SK-N-SH (cell line): Measurements from ENCODE around the gene ANKRD60. TPM values are rescaled to one million over a fixed set of nuclear protein-coding genes. Genes with fewer than 3 reads are reported as not detected.

Source experiments
- CTCF ChIA-PET: fragments of 300-600, 350-600 bp; formaldehyde crosslinking; extraction: SDS; loops from one replicate; lab custom pipeline; 2021; lab: Yijun Ruan, JAX
- POLR2A ChIA-PET: fragments of 350-600 bp; sonication (Branson Sonifier 250); formaldehyde crosslinking; extraction: SDS; loops from one replicate; lab custom pipeline; 2020; ENCODE audit warnings: antibody characterized with exemption, inconsistent platforms; lab: Yijun Ruan, JAX
- DNase-seq: peaks from one replicate; pipeline ENCODE4 v3.0.0; 2012
- H2AFZ ChIP-seq: fragments of 200-600 bp; sonication (generic); 2 replicates; pipeline ENCODE4 v1.8.1; 2016; ENCODE audit warnings: antibody characterized with exemption, mild to moderate bottlenecking, low read depth
- H3F3A ChIP-seq: fragments of 200-600 bp; sonication (generic); replicated peaks from 2 replicates; pipeline ENCODE3; 2016; ENCODE audit warnings: antibody characterized with exemption, mild to moderate bottlenecking; ENCODE audit not compliant: insufficient read depth
- H3K27ac ChIP-seq, 2 experiments: fragments of 200-500 bp in 1 of 2; fragments of 200-600 bp in 1 of 2; sonication (Bioruptor generic) in 1 of 2; sonication (generic), shearing (Covaris generic) in 1 of 2; 2 replicates each; pipeline versions ENCODE4 v1.5.1 to v1.6.1; 2014 to 2016; ENCODE audit warnings: low read depth in 2 of 2, inconsistent platforms in 1 of 2, low read length in 1 of 2, mild to moderate bottlenecking in 1 of 2, mixed read lengths in 1 of 2
- H3K27me3 ChIP-seq: fragments of 200-600 bp; sonication (generic), shearing (Covaris generic); 2 replicates; pipeline ENCODE4 v1.6.1; 2016; ENCODE audit warnings: mixed run types; ENCODE audit not compliant: insufficient read depth
- H3K36me3 ChIP-seq, 2 experiments: fragments of 200-500 bp in 1 of 2; fragments of 200-600 bp in 1 of 2; sonication (Bioruptor generic) in 1 of 2; sonication (generic) in 1 of 2; replicated peaks in 1 of 2; 2 replicates each; pipeline versions ENCODE3 to v1.5.1; 2014 to 2016; ENCODE audit warnings: low read length in 1 of 2, mild to moderate bottlenecking in 1 of 2; ENCODE audit not compliant: insufficient read depth in 2 of 2, control insufficient read depth in 1 of 2
- H3K4me1 ChIP-seq, 2 experiments: fragments of 200-500 bp in 1 of 2; fragments of 200-600 bp in 1 of 2; sonication (Bioruptor generic) in 1 of 2; sonication (generic), shearing (Covaris generic) in 1 of 2; 2 replicates each; pipeline versions ENCODE4 v1.5.1 to v1.6.1; 2014 to 2016; ENCODE audit warnings: low read depth in 1 of 2, low read length in 1 of 2, mixed run types in 1 of 2; ENCODE audit not compliant: insufficient read depth in 2 of 2, control insufficient read depth in 1 of 2
- H3K4me2 ChIP-seq: fragments of 200-600 bp; sonication (generic), shearing (Covaris generic); 2 replicates; pipeline ENCODE4 v1.6.1; 2017; ENCODE audit warnings: mixed run types
- H3K4me3 ChIP-seq, 2 experiments: fragments of 200-500 bp in 1 of 2; fragments of 200-600 bp in 1 of 2; sonication (Bioruptor generic) in 1 of 2; sonication (generic), shearing (Covaris generic) in 1 of 2; 2 replicates each; pipeline versions ENCODE4 v1.5.1 to v1.8.1; 2014 to 2016; ENCODE audit warnings: low read depth in 2 of 2, inconsistent platforms in 1 of 2, low read length in 1 of 2, mild to moderate bottlenecking in 1 of 2, mixed read lengths in 1 of 2, moderate library complexity in 1 of 2
- H3K79me2 ChIP-seq: fragments of 200-600 bp; sonication (generic); 2 replicates; pipeline ENCODE4 v1.8.1; 2017; ENCODE audit warnings: mild to moderate bottlenecking; ENCODE audit not compliant: insufficient read depth
- H3K9ac ChIP-seq: fragments of 200-600 bp; sonication (generic); 2 replicates; pipeline ENCODE4 v1.6.1; 2017; ENCODE audit warnings: mixed run types
- H3K9me2 ChIP-seq: fragments of 200-600 bp; sonication (generic); 2 replicates; pipeline ENCODE4 v1.6.1; 2017; ENCODE audit warnings: mixed run types
- H3K9me3 ChIP-seq: fragments of 200-600 bp; sonication (generic); 2 replicates; pipeline ENCODE4 v1.6.1; 2017; ENCODE audit warnings: mixed run types, mild to moderate bottlenecking, moderate library complexity
- H4K20me1 ChIP-seq: fragments of 200-600 bp; sonication (generic); 2 replicates; pipeline ENCODE4 v1.6.1; 2017; ENCODE audit warnings: mild to moderate bottlenecking, mixed run types; ENCODE audit not compliant: insufficient read depth
- ELF1 ChIP-seq: IDR thresholded peaks from 2 replicates; pipeline ENCODE4 v1.4.0; 2012
- EZH2phosphoT487 ChIP-seq: fragments of 200-600 bp; sonication (generic); IDR thresholded peaks from 2 replicates; pipeline ENCODE4 v1.6.1; 2017; ENCODE audit warnings: low read depth, mixed run types, mild to moderate bottlenecking, antibody characterized with exemption, moderate library complexity, borderline replicate concordance
- FOSL2 ChIP-seq: IDR thresholded peaks from 2 replicates; pipeline ENCODE4 v1.4.0; 2012; ENCODE audit warnings: low read depth, mild to moderate bottlenecking, moderate library complexity, borderline replicate concordance
- FOXM1 ChIP-seq: IDR thresholded peaks from 2 replicates; pipeline ENCODE4 v1.4.0; 2012; ENCODE audit warnings: low read depth, mild to moderate bottlenecking
- GABPA ChIP-seq: IDR thresholded peaks from 2 replicates; pipeline ENCODE4 v1.4.0; 2012; ENCODE audit warnings: low read depth, mild to moderate bottlenecking
- JUND ChIP-seq: IDR thresholded peaks from 2 replicates; pipeline ENCODE4 v1.4.0; 2012
- MXI1 ChIP-seq: IDR thresholded peaks from 2 replicates; pipeline ENCODE4 v1.6.1; 2012; ENCODE audit warnings: mild to moderate bottlenecking, low read depth, low read length, improper control_type of control experiment
- NFIC ChIP-seq: IDR thresholded peaks from 2 replicates; pipeline ENCODE4 v1.4.0; 2012; ENCODE audit warnings: borderline replicate concordance
- POLR2AphosphoS5 ChIP-seq: IDR thresholded peaks from 2 replicates; pipeline ENCODE4 v1.6.1; 2012; ENCODE audit warnings: low read depth, low read length
- RCOR1 ChIP-seq: fragments of 150-350 bp; IDR thresholded peaks from 2 replicates; pipeline ENCODE4 v1.6.1; 2017; ENCODE audit warnings: antibody characterized with exemption, low read length
- RFX5 ChIP-seq: IDR thresholded peaks from 2 replicates; pipeline ENCODE4 v1.6.1; 2012; ENCODE audit warnings: mild to moderate bottlenecking, improper control_type of control experiment, low read length
- SMC3 ChIP-seq: IDR thresholded peaks from 2 replicates; pipeline ENCODE4 v1.6.1; 2012; ENCODE audit warnings: low read depth, low read length, improper control_type of control experiment
- TAF1 ChIP-seq: IDR thresholded peaks from 2 replicates; pipeline ENCODE4 v1.6.1; 2012; ENCODE audit warnings: low read depth, mild to moderate bottlenecking, low read length, moderate library complexity, borderline replicate concordance
- TCF12 ChIP-seq: IDR thresholded peaks from 2 replicates; pipeline ENCODE4 v1.4.0; 2012
- TEAD4 ChIP-seq: IDR thresholded peaks from 2 replicates; pipeline ENCODE4 v1.4.0; 2012; ENCODE audit warnings: mild to moderate bottlenecking, borderline replicate concordance; ENCODE audit not compliant: insufficient read depth
- USF1 ChIP-seq: IDR thresholded peaks from 2 replicates; pipeline ENCODE4 v1.4.0; 2012; ENCODE audit warnings: low read depth, borderline replicate concordance
- YY1 ChIP-seq: IDR thresholded peaks from 2 replicates; pipeline ENCODE4 v1.4.0; 2012; ENCODE audit warnings: low read depth, mild to moderate bottlenecking
- WGBS: methylation state at CpG from one replicate; pipeline ENCODE4 v1.1.6; 2017; ENCODE audit warnings: low lambda C conversion rate; 5-methylcytosine and 5-hydroxymethylcytosine counted together
- polyA plus RNA-seq, 3 experiments: library from polyadenylated mRNA; depleted of rRNA; stranded (reverse); fragments of >200 nt; gene quantifications; 2 replicates each; pipeline ENCODE4 v1.2.3, GENCODE V29; 2012
- TF ChIP-seq, protein P1 (sequence below): IDR thresholded peaks from 2 replicates; pipeline ENCODE4 v1.4.0; 2012; ENCODE audit warnings: low read depth, borderline replicate concordance
- TF ChIP-seq, protein P2 (sequence below): fragments of 150-350 bp; IDR thresholded peaks from 2 replicates; pipeline ENCODE4 v1.6.1; 2016; ENCODE audit warnings: mild to moderate bottlenecking, low read depth, low read length

The ANKRD60 gene
- polyA plus RNA-seq, 1 of the 3 experiments (the other 2 are of a cell fraction) = not detected

DNA sequence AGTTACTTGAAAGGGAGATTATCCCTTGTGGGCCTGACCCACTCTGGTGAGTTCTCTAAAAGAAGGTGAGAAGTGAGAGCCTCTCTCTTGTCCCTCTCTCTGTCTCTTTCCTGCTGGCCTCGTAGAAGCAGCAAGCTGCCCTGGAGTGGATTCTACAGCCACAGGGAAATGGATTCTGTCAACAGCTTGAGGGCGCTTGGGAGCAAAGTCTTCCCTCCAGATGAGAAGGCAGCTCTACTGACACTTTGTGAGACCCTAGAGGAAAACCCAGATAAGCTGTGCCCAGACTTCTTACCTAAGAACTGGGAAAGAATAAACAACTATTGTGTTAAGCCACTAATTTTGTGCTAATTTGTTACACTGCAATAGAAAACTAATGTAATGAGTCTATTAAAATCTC lies 39.9 kb downstream of the ANKRD60 start:
- Histone ChIP-seq H3K9ac (no peak overlapping the region), H3F3A (peaks cover 3% of the 10 kb centered on the region), H4K20me1 (no peaks in the 10 kb centered on the region), H3K4me1 (no peaks in the 10 kb centered on the region; a peak in 1 of 4 replicates), H3K4me2 (no peak overlapping the region), H3K27me3 (peaks cover 5% of the 10 kb centered on the region; the same call in 1 of the 2 replicates), H3K79me2 (no peaks in the 10 kb centered on the region), H3K27ac (no peak overlapping the region), H3K9me2 (no peaks in the 10 kb centered on the region), H3K36me3 (no peaks in the 10 kb centered on the region), H3K4me3 (no peak overlapping the region), H3K9me3 (no peaks in the 10 kb centered on the region), H2AFZ (no peak overlapping the region)
- no peak for DNase-seq
- ChIA-PET POLR2A (no interaction called here), CTCF (interaction anchor here (0.7 to 2.2 kb wide), 3 partner anchors 8 to 588 kb away, joined by 3 to 12 read pairs (median 5); no protein-coding TSS in a partner anchor)
- 50% methylated on average over 2 of the region's 2 CpGs for WGBS
- TF ChIP-seq TAF1 (no peak), RFX5 (no peak), FOSL2 (no peak), RCOR1 (no peak), SMC3 (no peak)

DNA sequence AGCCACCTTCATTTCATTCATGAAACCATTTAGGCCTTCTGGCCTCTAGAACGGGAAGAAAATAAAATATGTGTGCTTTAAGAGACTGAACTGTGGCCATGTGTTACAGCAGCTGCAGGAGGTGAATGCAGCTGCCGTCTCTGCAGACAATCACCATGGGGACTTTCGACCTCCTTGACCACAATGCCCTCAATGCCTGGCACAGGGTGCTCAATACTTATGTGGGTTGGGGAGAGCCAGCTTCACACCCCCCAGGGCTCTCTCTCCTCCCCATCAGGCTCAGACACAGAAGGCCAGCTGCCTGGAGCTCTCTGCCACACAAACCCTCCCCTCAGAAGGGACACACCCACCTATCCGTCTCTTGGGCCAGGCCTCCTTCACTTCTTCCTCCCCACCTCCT lies 43.5 kb downstream of the ANKRD60 start:
- no peaks in the 10 kb centered on the region for H4K20me1 ChIP-seq
- TF ChIP-seq NFIC (no peak), TEAD4 (no peak), EZH2phosphoT487 (no peak), RCOR1 (no peak), TCF12 (no peak), JUND (no peak), USF1 (no peak), YY1 (no peak), FOSL2 (no peak), POLR2AphosphoS5 (no peak), MXI1 (no peak), GABPA (no peak), ELF1 (no peak), FOXM1 (no peak)
- TF ChIP-seq, protein P1, sequence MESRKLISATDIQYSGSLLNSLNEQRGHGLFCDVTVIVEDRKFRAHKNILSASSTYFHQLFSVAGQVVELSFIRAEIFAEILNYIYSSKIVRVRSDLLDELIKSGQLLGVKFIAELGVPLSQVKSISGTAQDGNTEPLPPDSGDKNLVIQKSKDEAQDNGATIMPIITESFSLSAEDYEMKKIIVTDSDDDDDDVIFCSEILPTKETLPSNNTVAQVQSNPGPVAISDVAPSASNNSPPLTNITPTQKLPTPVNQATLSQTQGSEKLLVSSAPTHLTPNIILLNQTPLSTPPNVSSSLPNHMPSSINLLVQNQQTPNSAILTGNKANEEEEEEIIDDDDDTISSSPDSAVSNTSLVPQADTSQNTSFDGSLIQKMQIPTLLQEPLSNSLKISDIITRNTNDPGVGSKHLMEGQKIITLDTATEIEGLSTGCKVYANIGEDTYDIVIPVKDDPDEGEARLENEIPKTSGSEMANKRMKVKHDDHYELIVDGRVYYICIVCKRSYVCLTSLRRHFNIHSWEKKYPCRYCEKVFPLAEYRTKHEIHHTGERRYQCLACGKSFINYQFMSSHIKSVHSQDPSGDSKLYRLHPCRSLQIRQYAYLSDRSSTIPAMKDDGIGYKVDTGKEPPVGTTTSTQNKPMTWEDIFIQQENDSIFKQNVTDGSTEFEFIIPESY = no peak
- TF ChIP-seq, protein P2, sequence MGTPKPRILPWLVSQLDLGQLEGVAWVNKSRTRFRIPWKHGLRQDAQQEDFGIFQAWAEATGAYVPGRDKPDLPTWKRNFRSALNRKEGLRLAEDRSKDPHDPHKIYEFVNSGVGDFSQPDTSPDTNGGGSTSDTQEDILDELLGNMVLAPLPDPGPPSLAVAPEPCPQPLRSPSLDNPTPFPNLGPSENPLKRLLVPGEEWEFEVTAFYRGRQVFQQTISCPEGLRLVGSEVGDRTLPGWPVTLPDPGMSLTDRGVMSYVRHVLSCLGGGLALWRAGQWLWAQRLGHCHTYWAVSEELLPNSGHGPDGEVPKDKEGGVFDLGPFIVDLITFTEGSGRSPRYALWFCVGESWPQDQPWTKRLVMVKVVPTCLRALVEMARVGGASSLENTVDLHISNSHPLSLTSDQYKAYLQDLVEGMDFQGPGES = no peak
- ChIA-PET POLR2A (no interaction called here), CTCF (interaction anchor here (0.7 to 2.8 kb wide), 6 partner anchors 25 to 588 kb away, joined by 3 to 14 read pairs (median 4); no protein-coding TSS in a partner anchor)
- no peak overlapping the region for H3K27ac ChIP-seq
- H3K4me3 ChIP-seq = no peak overlapping the region
- H3K9me2 ChIP-seq = no peaks in the 10 kb centered on the region
- 40% methylated on average over 4 of the region's 4 CpGs for WGBS
- no peaks in the 10 kb centered on the region for H3K4me1 ChIP-seq
- DNase-seq = no peak
- no peaks in the 10 kb centered on the region for H3K36me3 ChIP-seq
- no peak overlapping the region for H3K4me2 ChIP-seq
- no peak overlapping the region for H3K9ac ChIP-seq
- H3F3A ChIP-seq = no peaks in the 10 kb centered on the region
- H3K79me2 ChIP-seq = no peaks in the 10 kb centered on the region
- H3K9me3 ChIP-seq = no peaks in the 10 kb centered on the region
- H3K27me3 ChIP-seq = no peaks in the 10 kb centered on the region
- no peak overlapping the region for H2AFZ ChIP-seq
